ENCODE results near the gene SNCA.

SNCA gene

DNA sequence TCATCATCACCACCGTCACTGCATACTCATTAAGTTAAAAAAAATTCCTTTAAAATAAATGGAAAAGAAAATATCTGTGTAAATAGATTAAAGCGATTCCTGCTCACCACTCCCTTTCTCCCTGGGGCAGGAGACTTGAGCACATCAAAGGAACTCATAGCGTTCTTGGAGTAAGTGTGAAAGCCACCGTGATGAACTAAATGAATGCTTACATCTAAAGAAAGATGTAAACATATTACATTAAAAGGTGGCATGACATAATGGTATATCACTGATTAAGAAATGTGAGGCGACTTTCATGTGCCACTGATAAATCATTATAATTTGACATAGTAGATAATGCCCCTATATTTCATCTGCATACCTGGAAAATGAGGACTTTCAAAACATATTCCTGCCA lies 92.0 kb downstream of the SNCA start:
- TF ChIP-seq CTCF (IDR thresholded peaks at IDR 0.05; ENCODE audit: control insufficient read depth, insufficient read depth, low read depth, low read length, missing control alignments): no peak
- no peak for DNase-seq (ENCODE audit: low read depth)

DNA sequence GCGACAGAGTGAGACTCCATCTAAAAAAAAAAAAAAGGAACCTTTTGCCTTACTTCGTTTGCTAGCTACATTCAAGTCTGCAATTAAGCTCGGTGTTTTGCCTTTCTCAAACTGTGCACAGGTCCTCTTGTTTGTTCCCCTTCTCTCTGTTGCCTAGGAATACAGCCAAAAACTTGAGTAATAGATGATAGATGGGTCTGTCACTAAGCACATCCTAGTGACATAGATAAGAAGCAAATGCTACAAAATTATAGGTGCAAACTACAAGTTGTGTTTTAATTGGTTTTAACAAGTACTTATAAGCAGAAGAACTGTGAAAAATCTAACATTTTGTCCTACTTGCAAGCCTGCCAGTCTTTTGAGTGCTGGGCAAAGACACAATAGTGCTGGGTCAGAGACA lies 95.2 kb downstream of the SNCA start:
- no peak for DNase-seq (ENCODE audit: low read depth)
- TF ChIP-seq CTCF (IDR thresholded peaks at IDR 0.05; ENCODE audit: control insufficient read depth, insufficient read depth, low read depth, low read length, missing control alignments): no peak
- H3K4me3 ChIP-seq (ENCODE audit: control insufficient read depth, low read depth, low read length): no peak overlapping the region

More for the DNA sequence above, 92.0 kb downstream of the SNCA start:
- no peak overlapping the region for H3K4me3 ChIP-seq (ENCODE audit: control insufficient read depth, low read depth, low read length)

DNA sequence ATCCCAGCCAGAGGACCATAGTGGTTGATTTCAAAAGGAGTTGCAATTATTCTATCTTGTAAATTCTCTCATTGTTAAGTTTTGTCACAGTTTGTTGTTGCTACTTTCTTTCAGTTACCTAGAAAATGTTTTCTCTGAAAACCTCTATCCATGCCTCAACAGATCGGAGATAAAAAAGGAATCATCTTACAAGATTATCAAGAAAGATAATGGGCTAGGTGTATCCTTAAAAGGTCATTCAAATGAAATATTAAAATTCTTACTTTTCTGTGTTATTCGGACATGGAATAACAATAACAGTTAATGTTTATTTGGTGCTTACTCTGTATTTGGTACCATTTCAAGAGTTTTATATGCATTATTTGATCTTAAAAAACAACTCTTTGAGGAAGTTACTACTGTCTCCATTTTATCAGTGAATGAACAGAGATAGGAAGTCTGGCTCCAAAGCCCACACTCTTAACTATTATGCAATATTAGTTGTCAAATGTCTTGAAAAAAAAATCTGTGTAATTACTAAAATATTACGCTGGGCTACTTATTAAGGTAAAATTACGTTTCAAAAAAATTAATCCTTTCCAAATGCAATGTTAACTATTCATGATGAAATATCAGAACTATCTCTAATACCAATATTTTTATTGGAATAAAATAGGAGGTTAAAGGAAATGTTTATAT lies 97.5 kb downstream of the SNCA start:
- no peak overlapping the region for H3K4me3 ChIP-seq (ENCODE audit: control insufficient read depth, low read depth, low read length)
- no peak for TF ChIP-seq CTCF (IDR thresholded peaks at IDR 0.05; ENCODE audit: control insufficient read depth, insufficient read depth, low read depth, low read length, missing control alignments)
- DNase-seq (ENCODE audit: low read depth): no peak

GRCh38 chr4:89737888-89738287 lies 99.1 kb downstream of the SNCA start:
- H3K4me3 ChIP-seq (ENCODE audit: control insufficient read depth, low read depth, low read length): no peak overlapping the region
- TF ChIP-seq CTCF (IDR thresholded peaks at IDR 0.05; ENCODE audit: control insufficient read depth, insufficient read depth, low read depth, low read length, missing control alignments): no peak
- DNase-seq (ENCODE audit: low read depth): peak; percentile 34

DNA sequence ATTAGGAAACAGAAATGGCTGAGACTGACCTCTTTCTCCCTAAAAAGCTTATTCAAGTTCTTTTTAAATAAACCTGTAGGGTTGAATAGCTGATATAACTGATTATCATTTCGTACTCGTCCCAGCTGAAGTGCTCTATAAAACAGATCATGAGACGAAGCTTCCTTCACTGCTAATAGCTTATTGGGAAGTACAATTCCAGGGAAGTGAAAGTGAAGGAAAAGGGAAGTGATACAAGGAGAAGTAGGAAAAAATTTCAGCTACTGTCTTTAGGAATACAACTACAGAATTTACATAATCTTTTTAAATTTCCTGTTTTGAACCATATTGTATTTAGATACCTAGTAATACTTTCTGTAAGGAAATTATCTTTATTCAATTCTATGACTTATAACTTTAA lies 103.0 kb downstream of the SNCA start:
- no peak for DNase-seq (ENCODE audit: low read depth)
- no peak for TF ChIP-seq CTCF (IDR thresholded peaks at IDR 0.05; ENCODE audit: control insufficient read depth, insufficient read depth, low read depth, low read length, missing control alignments)

DNA sequence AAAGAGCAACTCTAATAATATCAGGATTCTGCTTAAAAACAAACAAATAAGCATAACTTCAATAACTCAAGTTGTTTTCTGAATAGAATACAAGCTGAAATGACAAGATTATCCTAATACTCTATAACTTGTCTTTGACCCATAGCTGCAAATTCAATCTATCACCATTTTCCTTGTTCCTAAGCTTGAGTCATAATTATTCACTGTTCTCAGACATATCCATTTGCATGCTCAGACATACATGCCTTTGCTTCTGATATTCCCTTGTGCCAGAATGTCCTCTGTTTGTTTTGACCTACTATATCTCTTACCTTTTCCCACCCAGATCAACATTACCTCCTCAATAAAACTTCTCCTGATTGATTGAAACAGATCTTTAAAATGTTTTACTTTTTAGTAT lies 109.7 kb downstream of the SNCA start:
- TF ChIP-seq CTCF (IDR thresholded peaks at IDR 0.05; ENCODE audit: control insufficient read depth, insufficient read depth, low read depth, low read length, missing control alignments): no peak
- DNase-seq (ENCODE audit: low read depth): no peak
- H3K4me3 ChIP-seq (ENCODE audit: control insufficient read depth, low read depth, low read length): no peak overlapping the region

More for the DNA sequence above, 103.0 kb downstream of the SNCA start:
- no peak overlapping the region for H3K4me3 ChIP-seq (ENCODE audit: control insufficient read depth, low read depth, low read length)

Measured in AG09309 (cell line).